Peyer's patch (tissue), 4 donors: ENCODE data around the gene KIAA0040.

Experiments
- CTCF ChIP-seq, 6 experiments: fragments of 450-650 bp in 4 of 6; fragments of 200-600 bp in 2 of 6; sonication (generic) in 1 of 6; IDR thresholded peaks; one replicate each; pipeline ENCODE4 v1.5.1; 2017 to 2019; ENCODE audit warnings: antibody characterized with exemption in 6 of 6, mild to moderate bottlenecking in 3 of 6, moderate library complexity in 1 of 6
- POLR2A ChIP-seq, 2 donors: fragments of 450-650 bp; IDR thresholded peaks; one replicate each; pipeline ENCODE4 v1.5.1; 2017; ENCODE audit warnings: antibody characterized with exemption in 2 of 2, mild to moderate bottlenecking in 2 of 2, moderate library complexity in 2 of 2

- no peak for TF ChIP-seq POLR2A (IDR thresholded peaks at IDR 0.05)
- TF ChIP-seq CTCF (IDR thresholded peaks at IDR 0.05): no peak
These were observed 23.1 kb downstream of the KIAA0040 start for GRCh38 chr1:175169286-175170018.
